Measurements from ENCODE around the gene CLVS2. TPM values are rescaled to one million over a fixed set of nuclear protein-coding genes. Genes with fewer than 3 reads are reported as not detected.

Gene CLVS2
- total and polyA plus RNA-seq, 12 donors, result 0.07 to 2.0 (median 0.63) TPM; not detected in 4

GRCh38 chr6:123085403-123085802 is 89.4 kb downstream of the CLVS2 start:
- Histone ChIP-seq H3K27ac (no peak overlapping the region), H3K27me3 (no peaks in the 10 kb centered on the region), H3K9me3 (replicated peaks in 1 of 3) (no peaks in the 10 kb centered on the region), H3K4me3 (no peak overlapping the region), H3K36me3 (replicated peaks in 1 of 2) (no peaks in the 10 kb centered on the region), H3K4me1 (replicated peaks in 1 of 2) (no peaks in the 10 kb centered on the region)
- no peak for DNase-seq
- intact Hi-C loops (cut with DNase I), result no loop called here
- TF ChIP-seq POLR2A (IDR thresholded peaks at IDR 0.05), result no peak
- TF ChIP-seq, protein P1, sequence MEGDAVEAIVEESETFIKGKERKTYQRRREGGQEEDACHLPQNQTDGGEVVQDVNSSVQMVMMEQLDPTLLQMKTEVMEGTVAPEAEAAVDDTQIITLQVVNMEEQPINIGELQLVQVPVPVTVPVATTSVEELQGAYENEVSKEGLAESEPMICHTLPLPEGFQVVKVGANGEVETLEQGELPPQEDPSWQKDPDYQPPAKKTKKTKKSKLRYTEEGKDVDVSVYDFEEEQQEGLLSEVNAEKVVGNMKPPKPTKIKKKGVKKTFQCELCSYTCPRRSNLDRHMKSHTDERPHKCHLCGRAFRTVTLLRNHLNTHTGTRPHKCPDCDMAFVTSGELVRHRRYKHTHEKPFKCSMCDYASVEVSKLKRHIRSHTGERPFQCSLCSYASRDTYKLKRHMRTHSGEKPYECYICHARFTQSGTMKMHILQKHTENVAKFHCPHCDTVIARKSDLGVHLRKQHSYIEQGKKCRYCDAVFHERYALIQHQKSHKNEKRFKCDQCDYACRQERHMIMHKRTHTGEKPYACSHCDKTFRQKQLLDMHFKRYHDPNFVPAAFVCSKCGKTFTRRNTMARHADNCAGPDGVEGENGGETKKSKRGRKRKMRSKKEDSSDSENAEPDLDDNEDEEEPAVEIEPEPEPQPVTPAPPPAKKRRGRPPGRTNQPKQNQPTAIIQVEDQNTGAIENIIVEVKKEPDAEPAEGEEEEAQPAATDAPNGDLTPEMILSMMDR (IDR thresholded peaks at IDR 0.05), result no peak
- 57 to 63% (median 60%) methylated on average over 5 of the region's 5 CpGs for WGBS, 4 donors

DNA sequence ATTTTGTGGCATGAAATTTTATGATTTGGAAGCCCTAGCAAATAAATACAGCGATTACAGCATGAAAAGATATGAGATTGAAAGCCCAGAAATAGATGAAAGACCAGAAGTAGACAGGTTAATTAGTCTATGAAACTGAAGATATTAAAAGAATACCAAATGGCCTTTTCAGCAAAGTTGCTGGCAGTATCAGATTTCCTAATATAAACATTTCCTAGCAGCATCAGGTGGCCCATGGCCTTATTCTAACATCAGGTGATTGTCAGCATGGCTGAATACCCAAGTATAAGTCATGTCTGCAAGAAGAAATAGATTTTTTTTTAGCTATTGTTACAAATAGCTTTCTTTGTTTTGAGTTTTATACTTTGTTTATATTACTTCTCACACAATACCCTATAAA is 93.2 kb downstream of the CLVS2 start:
- no peaks in the 10 kb centered on the region for H3K4me1 ChIP-seq (replicated peaks in 1 of 2)
- DNase-seq, result no peak
- no peak for TF ChIP-seq POLR2A (IDR thresholded peaks at IDR 0.05)
- TF ChIP-seq, protein P1 (IDR thresholded peaks at IDR 0.05), result no peak
- 62 to 83% (median 69%) methylated on average over 1 of the region's 1 CpG for WGBS, 4 donors
- H3K27me3 ChIP-seq, result no peaks in the 10 kb centered on the region
- no peak overlapping the region for H3K4me3 ChIP-seq
- no peak overlapping the region for H3K27ac ChIP-seq
- no peaks in the 10 kb centered on the region for H3K9me3 ChIP-seq (replicated peaks in 1 of 3)
- intact Hi-C loops (cut with DNase I), result no loop called here
- no peaks in the 10 kb centered on the region for H3K36me3 ChIP-seq (replicated peaks in 1 of 2)

- H3K9me3 ChIP-seq (replicated peaks in 1 of 3), result no peaks in the 10 kb centered on the region
- peak overlapping the region in 2 of 5 donors; percentile 20 to 61 for H3K27ac ChIP-seq
- peak in 1 of 2 donors; percentile 13 for TF ChIP-seq POLR2A (IDR thresholded peaks at IDR 0.05)
- TF ChIP-seq, protein P1 (IDR thresholded peaks at IDR 0.05), result no peak
- no peaks in the 10 kb centered on the region for H3K27me3 ChIP-seq
- no peaks in the 10 kb centered on the region for H3K36me3 ChIP-seq (replicated peaks in 1 of 2)
- peak in 6 of 7 donors; percentile 13 to 65 (median 37) for DNase-seq
- WGBS, 4 donors, result 58 to 68% (median 67%) methylated on average over 2 of the region's 2 CpGs
- no peaks in the 10 kb centered on the region for H3K4me1 ChIP-seq (replicated peaks in 1 of 2)
- intact Hi-C loops (cut with DNase I), result no loop called here
- H3K4me3 ChIP-seq, result no peak overlapping the region
These were observed 95.3 kb downstream of the CLVS2 start for GRCh38 chr6:123091091-123091895.

- intact Hi-C loops (cut with DNase I), result no loop called here
- peak overlapping the region in 1 of 5 donors; percentile 61 for H3K27ac ChIP-seq
These were observed 95.8 kb downstream of the CLVS2 start for GRCh38 chr6:123091896-123092271.

More at GRCh38 chr6:123091896-123092271, 95.8 kb downstream of the CLVS2 start:
- Histone ChIP-seq H3K4me3 (no peak overlapping the region), H3K27me3 (no peaks in the 10 kb centered on the region), H3K9me3 (replicated peaks in 1 of 3) (no peaks in the 10 kb centered on the region), H3K36me3 (replicated peaks in 1 of 2) (no peaks in the 10 kb centered on the region), H3K4me1 (replicated peaks in 1 of 2) (no peaks in the 10 kb centered on the region)
- DNase-seq, result no peak
- no peak for TF ChIP-seq POLR2A (IDR thresholded peaks at IDR 0.05)
- TF ChIP-seq, protein P1 (IDR thresholded peaks at IDR 0.05), result no peak

Measured in adrenal gland (tissue), 12 donors.